ENCODE measurements around the gene SCN4A.

GRCh38 chr17:64008830-64009229, 36.1 kb upstream of the SCN4A start:
- TF ChIP-seq CTCF (IDR thresholded peaks at IDR 0.05) (no peak), POLR2A (IDR thresholded peaks at IDR 0.05) (no peak)
